A673 (cell line): ENCODE data around the gene DNAH8.

ENCODE experiments used
- CTCF ChIP-seq: fragments of 300-800, 200-600 bp; sonication (generic); conservative IDR thresholded peaks from 2 replicates; pipeline ENCODE4 v1.5.1; 2017; ENCODE audit warnings: low read depth, mild to moderate bottlenecking, antibody characterized with exemption, low read length, moderate library complexity, mixed read lengths
- EZH2 ChIP-seq: fragments of 200-600 bp; sonication (generic); IDR thresholded peaks from 2 replicates; pipeline ENCODE4 v1.6.1; 2017; ENCODE audit warnings: borderline replicate concordance, low read depth, mild to moderate bottlenecking, mixed read lengths, antibody characterized with exemption, low read length; ENCODE audit not compliant: poor library complexity, severe bottlenecking

- TF ChIP-seq CTCF (no peak), EZH2 (no peak)
These were observed 344.6 kb downstream of the DNAH8 start for GRCh38 chr6:39059496-39060310.
